PFSK-1 (cell line): ENCODE measurements around the gene RPL38.

Source experiments
- FOXP2 ChIP-seq: optimal IDR thresholded peaks from 2 replicates; pipeline ENCODE3; 2011; ENCODE audit warnings: borderline replicate concordance, control low read depth, inconsistent platforms; ENCODE audit not compliant: insufficient read depth; ENCODE audit errors: extremely low read length, extremely low read depth
- POLR2AphosphoS5 ChIP-seq: IDR thresholded peaks from 2 replicates; pipeline ENCODE4 v1.6.1; 2012; ENCODE audit warnings: low read depth, mild to moderate bottlenecking, control low read depth, low read length, moderate library complexity
- SIN3A ChIP-seq: IDR thresholded peaks from 2 replicates; pipeline ENCODE4 v1.6.1; 2012; ENCODE audit warnings: mild to moderate bottlenecking, low read length, moderate library complexity, borderline replicate concordance; ENCODE audit not compliant: insufficient read depth
- TAF1 ChIP-seq: IDR thresholded peaks from 2 replicates; pipeline ENCODE4 v1.6.1; 2012; ENCODE audit warnings: low read length, control low read depth, borderline replicate concordance; ENCODE audit not compliant: insufficient read depth
- TF ChIP-seq, protein P1 (sequence below), 2 experiments: IDR thresholded peaks; 2 replicates each; pipeline versions ENCODE4 v1.6.1 to v1.8.0; 2011 to 2012; ENCODE audit warnings: low read depth in 2 of 2, low read length in 2 of 2, control low read depth in 1 of 2, inconsistent platforms in 1 of 2, mild to moderate bottlenecking in 1 of 2, moderate library complexity in 1 of 2; ENCODE audit not compliant: insufficient read depth in 1 of 2

Gene RPL38

GRCh38 chr17:74197801-74198200 lies 5.7 kb upstream of the RPL38 start:
- TF ChIP-seq POLR2AphosphoS5 = no peak
- no peak for TF ChIP-seq SIN3A
- TF ChIP-seq, protein P1, sequence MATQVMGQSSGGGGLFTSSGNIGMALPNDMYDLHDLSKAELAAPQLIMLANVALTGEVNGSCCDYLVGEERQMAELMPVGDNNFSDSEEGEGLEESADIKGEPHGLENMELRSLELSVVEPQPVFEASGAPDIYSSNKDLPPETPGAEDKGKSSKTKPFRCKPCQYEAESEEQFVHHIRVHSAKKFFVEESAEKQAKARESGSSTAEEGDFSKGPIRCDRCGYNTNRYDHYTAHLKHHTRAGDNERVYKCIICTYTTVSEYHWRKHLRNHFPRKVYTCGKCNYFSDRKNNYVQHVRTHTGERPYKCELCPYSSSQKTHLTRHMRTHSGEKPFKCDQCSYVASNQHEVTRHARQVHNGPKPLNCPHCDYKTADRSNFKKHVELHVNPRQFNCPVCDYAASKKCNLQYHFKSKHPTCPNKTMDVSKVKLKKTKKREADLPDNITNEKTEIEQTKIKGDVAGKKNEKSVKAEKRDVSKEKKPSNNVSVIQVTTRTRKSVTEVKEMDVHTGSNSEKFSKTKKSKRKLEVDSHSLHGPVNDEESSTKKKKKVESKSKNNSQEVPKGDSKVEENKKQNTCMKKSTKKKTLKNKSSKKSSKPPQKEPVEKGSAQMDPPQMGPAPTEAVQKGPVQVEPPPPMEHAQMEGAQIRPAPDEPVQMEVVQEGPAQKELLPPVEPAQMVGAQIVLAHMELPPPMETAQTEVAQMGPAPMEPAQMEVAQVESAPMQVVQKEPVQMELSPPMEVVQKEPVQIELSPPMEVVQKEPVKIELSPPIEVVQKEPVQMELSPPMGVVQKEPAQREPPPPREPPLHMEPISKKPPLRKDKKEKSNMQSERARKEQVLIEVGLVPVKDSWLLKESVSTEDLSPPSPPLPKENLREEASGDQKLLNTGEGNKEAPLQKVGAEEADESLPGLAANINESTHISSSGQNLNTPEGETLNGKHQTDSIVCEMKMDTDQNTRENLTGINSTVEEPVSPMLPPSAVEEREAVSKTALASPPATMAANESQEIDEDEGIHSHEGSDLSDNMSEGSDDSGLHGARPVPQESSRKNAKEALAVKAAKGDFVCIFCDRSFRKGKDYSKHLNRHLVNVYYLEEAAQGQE (IDR thresholded peaks at IDR 0.05; ENCODE audit: insufficient read depth in 1 of 2, low read depth in 2 of 2, low read length in 2 of 2) = no peak
- TF ChIP-seq FOXP2 = no peak
- no peak for TF ChIP-seq TAF1

DNA sequence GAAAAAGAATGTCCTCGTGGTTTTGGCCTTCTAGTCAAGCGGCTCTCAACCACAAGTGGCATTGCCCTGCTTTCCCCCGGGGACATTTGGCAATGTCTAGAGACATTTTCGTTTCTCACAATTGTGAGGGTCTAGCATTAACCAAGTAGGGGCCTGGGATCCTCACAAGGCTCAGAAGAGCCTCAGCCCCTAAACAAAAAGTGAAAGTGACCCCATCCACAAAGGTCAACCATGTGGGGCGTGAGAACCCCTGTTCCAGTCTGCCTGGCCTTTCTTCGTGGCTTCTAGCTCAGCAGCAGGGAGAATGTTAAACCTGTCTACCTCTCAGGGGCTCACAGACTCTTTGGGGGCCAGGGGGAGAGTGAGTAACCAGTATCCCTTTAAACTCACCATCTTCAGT lies 4.8 kb upstream of the RPL38 start:
- TF ChIP-seq SIN3A = no peak
- no peak for TF ChIP-seq TAF1
- TF ChIP-seq FOXP2 = no peak
- TF ChIP-seq, protein P1 (IDR thresholded peaks at IDR 0.05; ENCODE audit: insufficient read depth in 1 of 2, low read depth in 2 of 2, low read length in 2 of 2) = no peak
- TF ChIP-seq POLR2AphosphoS5 = no peak

DNA sequence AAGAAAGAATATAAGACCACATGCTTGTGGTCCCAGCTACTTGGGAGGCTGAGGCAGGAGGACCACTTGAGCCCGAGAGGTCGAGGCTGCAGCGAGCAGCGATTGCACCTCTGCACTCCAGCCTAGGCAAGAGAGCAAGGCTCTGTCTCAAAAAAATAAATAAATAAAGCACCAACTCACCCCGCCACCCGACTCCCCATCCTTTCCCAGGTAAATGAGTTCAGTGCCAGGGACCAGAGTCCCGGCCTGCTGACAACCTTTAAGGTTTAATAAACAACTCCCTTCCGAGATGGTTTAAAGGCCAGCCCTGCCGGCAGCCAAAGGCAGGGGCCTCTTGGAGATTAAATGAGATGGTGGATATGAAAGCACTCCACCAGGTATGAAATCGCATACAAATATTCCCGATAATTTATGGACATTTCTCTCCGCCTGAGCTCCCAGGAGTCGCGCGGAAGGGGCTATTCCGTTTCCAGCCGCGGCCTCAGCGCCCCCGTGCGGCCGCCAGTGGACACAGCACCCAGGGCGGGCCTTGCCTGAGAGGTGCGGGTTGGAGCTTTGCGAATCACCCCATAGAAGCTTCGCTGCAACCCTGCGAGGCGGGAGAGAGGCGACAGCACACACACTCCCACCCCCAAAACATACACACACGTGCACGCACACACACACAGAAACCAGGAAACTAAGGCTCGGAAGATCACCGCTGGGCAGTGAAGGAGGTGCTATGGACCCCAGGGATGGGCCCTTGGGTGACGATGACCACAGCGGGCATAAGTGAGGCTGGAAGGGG lies 4.0 kb upstream of the RPL38 start:
- TF ChIP-seq, protein P1 (IDR thresholded peaks at IDR 0.05; ENCODE audit: insufficient read depth in 1 of 2, low read depth in 2 of 2, low read length in 2 of 2) = no peak
- no peak for TF ChIP-seq TAF1
- TF ChIP-seq FOXP2 = no peak

GRCh38 chr17:74200112-74200511 lies 3.4 kb upstream of the RPL38 start:
- TF ChIP-seq TAF1 (no peak), SIN3A (no peak), POLR2AphosphoS5 (no peak), FOXP2 (no peak)
- TF ChIP-seq, protein P1 (IDR thresholded peaks at IDR 0.05; ENCODE audit: insufficient read depth in 1 of 2, low read depth in 2 of 2, low read length in 2 of 2) = no peak

- TF ChIP-seq POLR2AphosphoS5 (no peak), FOXP2 (no peak), SIN3A (no peak), TAF1 (no peak)
- TF ChIP-seq, protein P1 (IDR thresholded peaks at IDR 0.05; ENCODE audit: insufficient read depth in 1 of 2, low read depth in 2 of 2, low read length in 2 of 2) = no peak
These were observed 2.2 kb upstream of the RPL38 start for GRCh38 chr17:74201250-74201649.
